A673 (cell line): ENCODE measurements around the gene ACSS1. TPM values are rescaled to one million over a fixed set of nuclear protein-coding genes. Genes with fewer than 3 reads are reported as not detected.

Source experiments
- BruUV-seq: library from RNA; stranded (reverse); fragments of 400-500 nt; replicated peaks from 2 replicates; lab custom pipeline; 2021; lab: Mats Ljungman, UMichigan
- CTCF ChIA-PET: fragments of 300-600 bp; sonication (Branson Sonifier 250); formaldehyde crosslinking; loops from one replicate; lab custom pipeline; 2022; ENCODE audit warnings: antibody characterized with exemption; lab: Charles Lee
- POLR2A ChIA-PET: fragments of 300-600 bp; sonication (Branson Sonifier 250); formaldehyde crosslinking; loops from one replicate; lab custom pipeline; 2022; ENCODE audit warnings: antibody characterized with exemption; ENCODE audit not compliant: low non-redundant PET; lab: Charles Lee
- DNase-seq: peaks from one replicate; pipeline ENCODE4 v3.0.0-alpha.2; 2015; ENCODE audit warnings: low spot score
- H3K27ac ChIP-seq: fragments of 200-600 bp; sonication (generic); 2 replicates; pipeline ENCODE4 v1.5.1; 2016; ENCODE audit warnings: mixed run types, low read depth, mild to moderate bottlenecking, mixed read lengths, antibody characterized with exemption, low read length; ENCODE audit not compliant: poor library complexity, severe bottlenecking
- H3K27me3 ChIP-seq: fragments of 200-600 bp; sonication (generic); replicated peaks from 2 replicates; pipeline ENCODE4 v1.6.1; 2017; ENCODE audit warnings: mixed run types, low read depth, mild to moderate bottlenecking, mixed read lengths, antibody characterized with exemption, low read length; ENCODE audit not compliant: insufficient read depth, poor library complexity
- H3K36me3 ChIP-seq: fragments of 200-600 bp; sonication (generic); 2 replicates; pipeline ENCODE4 v1.6.1; 2016; ENCODE audit warnings: mixed run types, mild to moderate bottlenecking, mixed read lengths, antibody characterized with exemption, low read length; ENCODE audit not compliant: insufficient read depth, poor library complexity, severe bottlenecking
- H3K4me1 ChIP-seq: fragments of 200-600 bp; sonication (generic); 2 replicates; pipeline ENCODE4 v1.6.1; 2017; ENCODE audit warnings: mixed run types, mild to moderate bottlenecking, mixed read lengths, antibody characterized with exemption, low read length; ENCODE audit not compliant: insufficient read depth, poor library complexity, severe bottlenecking
- H3K4me3 ChIP-seq: fragments of 200-600 bp; sonication (generic); 2 replicates; pipeline ENCODE4 v1.5.1; 2016; ENCODE audit warnings: low read depth, mixed run types, mild to moderate bottlenecking, mixed read lengths, low read length; ENCODE audit not compliant: poor library complexity, severe bottlenecking
- H3K9me3 ChIP-seq: fragments of 200-600 bp; sonication (generic); 2 replicates; pipeline ENCODE4 v1.6.1; 2016; ENCODE audit warnings: mixed run types, low read depth, mild to moderate bottlenecking, mixed read lengths, antibody characterized with exemption, low read length; ENCODE audit not compliant: poor library complexity, severe bottlenecking
- EZH2 ChIP-seq: fragments of 200-600 bp; sonication (generic); IDR thresholded peaks from 2 replicates; pipeline ENCODE4 v1.6.1; 2017; ENCODE audit warnings: borderline replicate concordance, low read depth, mild to moderate bottlenecking, mixed read lengths, antibody characterized with exemption, low read length; ENCODE audit not compliant: poor library complexity, severe bottlenecking
- intact Hi-C: fragments of 100-400 bp; cut with micrococcal nuclease; formaldehyde crosslinking; loops from one replicate; pipeline ENCODE4 v1.10.0; 2022; ENCODE audit not compliant: unreplicated experiment
- total RNA-seq: library from RNA; stranded (reverse); gene quantifications from 2 replicates; pipeline ENCODE4 v1.2.3, GENCODE V29; 2021
- TF ChIP-seq, protein P1 (sequence below): fragments of 300-800, 200-600 bp; sonication (generic); conservative IDR thresholded peaks from 2 replicates; pipeline ENCODE4 v1.5.1; 2017; ENCODE audit warnings: low read depth, mild to moderate bottlenecking, antibody characterized with exemption, low read length, moderate library complexity, mixed read lengths

The ACSS1 gene
- total RNA-seq, 1 experiment from 2014 or later: 3.9 TPM

DNA sequence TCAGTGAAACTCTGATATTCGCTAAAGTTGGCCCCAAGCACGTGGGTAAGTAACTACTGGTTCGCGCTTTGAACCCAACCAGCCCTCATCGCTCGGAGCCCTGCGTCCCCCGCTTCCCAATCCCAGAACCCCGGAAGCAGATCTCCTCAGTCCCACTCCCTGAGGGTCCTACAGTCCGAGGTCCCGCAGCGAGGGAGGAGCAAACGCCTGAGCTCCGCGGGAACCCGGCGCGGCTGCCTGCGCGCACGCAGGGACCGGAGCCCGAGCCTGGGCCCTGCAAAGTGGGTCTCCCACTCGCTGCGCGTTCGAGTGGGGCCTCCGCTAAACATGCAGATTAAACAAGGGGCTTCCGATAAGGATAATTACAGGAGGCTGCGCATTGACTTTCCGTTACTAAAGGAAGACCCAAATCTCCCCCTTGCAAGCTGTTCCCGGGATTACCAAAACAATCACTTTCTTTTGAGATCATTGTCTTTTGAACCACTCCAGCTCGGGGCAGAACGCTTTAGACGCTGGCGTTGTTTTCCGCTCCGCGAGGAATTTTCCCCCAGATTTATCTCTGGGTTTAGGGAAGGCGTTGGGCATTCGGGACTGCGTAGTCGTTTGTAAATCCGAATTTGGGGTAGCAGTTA lies 25.3 kb upstream of the ACSS1 start:
- no peak for DNase-seq
- no peaks in the 10 kb centered on the region for H3K36me3 ChIP-seq
- TF ChIP-seq, protein P1, sequence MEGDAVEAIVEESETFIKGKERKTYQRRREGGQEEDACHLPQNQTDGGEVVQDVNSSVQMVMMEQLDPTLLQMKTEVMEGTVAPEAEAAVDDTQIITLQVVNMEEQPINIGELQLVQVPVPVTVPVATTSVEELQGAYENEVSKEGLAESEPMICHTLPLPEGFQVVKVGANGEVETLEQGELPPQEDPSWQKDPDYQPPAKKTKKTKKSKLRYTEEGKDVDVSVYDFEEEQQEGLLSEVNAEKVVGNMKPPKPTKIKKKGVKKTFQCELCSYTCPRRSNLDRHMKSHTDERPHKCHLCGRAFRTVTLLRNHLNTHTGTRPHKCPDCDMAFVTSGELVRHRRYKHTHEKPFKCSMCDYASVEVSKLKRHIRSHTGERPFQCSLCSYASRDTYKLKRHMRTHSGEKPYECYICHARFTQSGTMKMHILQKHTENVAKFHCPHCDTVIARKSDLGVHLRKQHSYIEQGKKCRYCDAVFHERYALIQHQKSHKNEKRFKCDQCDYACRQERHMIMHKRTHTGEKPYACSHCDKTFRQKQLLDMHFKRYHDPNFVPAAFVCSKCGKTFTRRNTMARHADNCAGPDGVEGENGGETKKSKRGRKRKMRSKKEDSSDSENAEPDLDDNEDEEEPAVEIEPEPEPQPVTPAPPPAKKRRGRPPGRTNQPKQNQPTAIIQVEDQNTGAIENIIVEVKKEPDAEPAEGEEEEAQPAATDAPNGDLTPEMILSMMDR: no peak
- peak; percentile 96 for TF ChIP-seq EZH2
- no peaks in the 10 kb centered on the region for H3K4me1 ChIP-seq
- intact Hi-C loops: loop anchor here (5.0 to 10.0 kb wide), 2 partner anchors 72 to 314 kb away; no protein-coding TSS in a partner anchor
- no peaks in the 10 kb centered on the region for H3K9me3 ChIP-seq
- H3K27ac ChIP-seq: no peak overlapping the region
- no TSS peak for BruUV-seq
- H3K27me3 ChIP-seq: peaks cover 99% of the 10 kb centered on the region
- ChIA-PET POLR2A (no interaction called here), CTCF (no interaction called here)
- no peak overlapping the region for H3K4me3 ChIP-seq

DNA sequence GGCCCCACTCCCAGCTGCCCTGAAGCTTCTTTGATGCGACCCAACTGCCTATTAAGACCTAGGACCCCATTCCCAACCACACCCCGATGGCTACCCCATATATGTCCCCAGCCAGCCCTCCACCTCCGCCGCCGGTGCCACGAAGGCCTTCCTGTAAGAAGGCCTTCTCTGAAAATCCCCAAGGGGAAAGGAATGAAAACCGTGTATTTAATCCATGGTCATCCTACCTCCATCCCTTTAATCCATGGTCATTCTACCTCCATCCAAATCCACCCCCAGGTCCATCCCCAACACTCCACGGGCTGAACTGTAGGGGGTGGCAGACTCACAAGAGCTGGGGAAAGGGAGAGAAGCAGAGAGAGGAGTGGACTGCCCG lies 24.5 kb upstream of the ACSS1 start:
- Histone ChIP-seq H3K27ac (no peak overlapping the region), H3K4me1 (no peaks in the 10 kb centered on the region), H3K36me3 (no peaks in the 10 kb centered on the region), H3K27me3 (peaks cover 100% of the 10 kb centered on the region), H3K9me3 (no peaks in the 10 kb centered on the region), H3K4me3 (no peak overlapping the region)
- intact Hi-C loops: loop anchor here (5.0 to 10.0 kb wide), 2 partner anchors 72 to 315 kb away; no protein-coding TSS in a partner anchor
- ChIA-PET POLR2A (no interaction called here), CTCF (no interaction called here)
- no peak for DNase-seq
- TF ChIP-seq, protein P1: no peak
- TF ChIP-seq EZH2: no peak
- BruUV-seq: no TSS peak

DNA sequence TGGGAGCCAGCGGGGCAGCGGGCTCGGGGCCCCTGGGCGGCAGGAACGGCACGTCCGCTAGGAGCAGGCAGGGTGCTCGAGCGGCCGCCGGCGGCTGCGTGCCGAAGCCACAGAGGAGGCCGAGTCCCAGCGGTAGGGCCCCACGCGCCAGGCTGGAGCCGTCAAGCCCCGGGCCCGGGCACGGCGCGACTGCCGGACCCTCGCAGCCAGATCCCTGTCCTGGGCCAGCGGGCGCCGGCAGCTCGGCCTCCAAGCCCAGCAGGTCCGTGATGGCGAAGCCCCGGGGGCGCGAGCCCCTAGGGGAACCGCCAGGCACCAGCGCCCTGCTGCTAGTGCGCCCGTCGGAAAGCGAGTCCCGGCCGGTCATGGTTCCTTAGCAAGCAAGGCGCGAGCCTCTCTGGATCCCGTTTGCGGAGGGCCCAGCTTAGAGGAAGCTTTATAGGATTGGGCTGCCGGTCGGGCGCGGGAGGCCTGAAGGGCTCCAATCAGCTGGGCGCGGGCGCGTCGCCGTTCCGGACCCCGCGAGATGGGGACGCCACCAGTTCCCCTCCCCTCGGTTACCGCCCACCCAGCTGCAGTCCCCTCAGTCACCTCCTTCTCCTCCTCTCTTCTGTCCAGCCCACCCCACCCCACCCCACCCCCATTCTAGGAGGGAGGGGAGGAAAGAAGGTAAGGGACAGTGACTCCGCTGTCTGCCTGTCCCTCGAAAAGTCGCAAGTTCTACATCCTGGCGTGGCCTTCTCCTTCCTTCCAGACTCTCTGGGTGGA lies 24.0 kb upstream of the ACSS1 start, which contains the start of gene VSX1:
TSS of gene VSX1 (minus strand) at position 412 of the 768 bp plus-strand sequence. CDS start at position 367, 45 bp downstream.
- POLR2A ChIA-PET: no interaction called here

More for the DNA sequence above, 24.0 kb upstream of the ACSS1 start, which contains the start of gene VSX1:
- Histone ChIP-seq H3K4me3 (no peak within 1 kb of the TSS), H3K27me3 (peaks cover 100% of the 10 kb centered on the region), H3K9me3 (no peaks in the 10 kb centered on the region), H3K27ac (no peak within 1 kb of the TSS), H3K36me3 (no peaks in the 10 kb centered on the region), H3K4me1 (no peaks in the 10 kb centered on the region)
- DNase-seq: no peak
- intact Hi-C loops: loop anchor here (5.0 to 10.0 kb wide), 2 partner anchors 73 to 315 kb away; no protein-coding TSS in a partner anchor
- CTCF ChIA-PET: no interaction called here
- TF ChIP-seq, protein P1: no peak
- no peak for TF ChIP-seq EZH2
- BruUV-seq: no TSS peak
